GM18873 (cell line): ENCODE results near the gene C16orf74.

ENCODE experiments used
- ATAC-seq: cut with Tn5 transposase; IDR thresholded peaks from one replicate; pipeline ENCODE4 v1.9.1; 2021; ENCODE audit warnings: mild to moderate bottlenecking, moderate library complexity, moderate number of reproducible peaks; ENCODE audit not compliant: unreplicated experiment, low FRiP score

Gene C16orf74

DNA sequence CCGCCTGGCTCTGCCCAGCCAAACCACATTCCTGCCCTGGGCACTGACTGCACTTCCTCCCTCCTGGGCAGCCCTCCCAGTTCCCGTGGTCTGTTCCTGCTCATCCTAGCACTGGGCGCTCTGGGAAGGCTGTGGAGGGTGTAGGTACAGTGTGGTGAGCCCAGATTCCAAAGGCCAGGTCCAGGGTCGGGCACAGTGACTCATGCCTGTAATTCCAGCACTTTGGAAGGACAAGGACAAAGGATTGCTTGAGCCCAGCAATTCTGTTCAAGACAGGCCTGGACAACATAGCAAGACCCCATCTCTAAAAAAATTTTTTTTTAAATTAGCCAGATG is 30.6 kb downstream of the C16orf74 start:
- no peak for ATAC-seq

DNA sequence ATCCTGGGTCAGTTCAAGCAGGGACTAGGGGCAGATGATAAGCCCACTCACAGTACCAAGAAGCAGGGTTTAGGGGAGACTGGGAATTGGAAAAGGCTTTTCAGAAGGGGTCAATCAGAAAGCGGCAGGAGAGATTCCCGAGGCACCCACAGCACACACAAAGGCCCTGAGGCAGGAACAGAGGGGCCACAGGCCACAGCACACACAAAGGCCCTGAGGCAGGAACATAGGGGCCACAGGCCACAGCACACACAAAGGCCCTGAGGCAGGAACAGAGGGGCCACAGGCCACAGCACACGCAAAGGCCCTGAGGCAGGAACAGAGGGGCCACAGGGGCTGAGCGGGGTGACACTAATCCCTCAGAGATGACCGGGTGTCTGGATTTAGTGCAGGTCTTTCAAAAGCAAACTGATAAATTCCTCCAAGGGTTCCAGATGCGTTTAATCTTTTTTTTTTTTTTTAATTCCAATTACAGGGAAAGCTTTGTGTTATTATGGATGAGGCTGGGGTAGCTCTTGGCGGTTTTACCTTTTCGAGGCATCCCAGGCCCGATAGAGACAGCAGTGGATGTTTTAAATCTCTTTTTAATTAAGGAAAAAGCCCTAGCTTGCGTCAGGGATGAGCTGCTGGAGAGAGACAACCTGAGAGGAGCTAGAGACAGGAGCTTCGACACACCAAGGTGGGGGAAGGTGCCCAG is 31.1 kb downstream of the C16orf74 start:
- ATAC-seq: no peak

DNA sequence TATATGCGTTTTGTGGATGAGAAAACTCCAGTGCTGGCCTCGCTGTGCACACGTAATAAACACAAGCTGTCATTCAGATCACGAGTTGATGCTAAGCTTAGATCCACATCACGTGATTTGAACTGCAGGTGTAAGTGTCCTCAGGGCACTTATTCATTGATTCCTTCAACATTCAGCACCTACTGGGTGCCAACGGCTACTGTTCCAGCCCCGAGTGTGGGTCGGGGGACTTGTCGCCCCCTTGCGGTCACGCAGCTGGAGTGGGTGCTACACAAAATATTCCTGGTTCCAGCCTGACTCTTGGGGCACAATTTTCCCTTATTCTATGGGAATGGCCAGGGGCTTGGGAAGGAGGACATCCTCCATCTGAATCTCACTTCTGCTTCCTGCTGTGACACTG is 32.2 kb downstream of the C16orf74 start:
- no peak for ATAC-seq

DNA sequence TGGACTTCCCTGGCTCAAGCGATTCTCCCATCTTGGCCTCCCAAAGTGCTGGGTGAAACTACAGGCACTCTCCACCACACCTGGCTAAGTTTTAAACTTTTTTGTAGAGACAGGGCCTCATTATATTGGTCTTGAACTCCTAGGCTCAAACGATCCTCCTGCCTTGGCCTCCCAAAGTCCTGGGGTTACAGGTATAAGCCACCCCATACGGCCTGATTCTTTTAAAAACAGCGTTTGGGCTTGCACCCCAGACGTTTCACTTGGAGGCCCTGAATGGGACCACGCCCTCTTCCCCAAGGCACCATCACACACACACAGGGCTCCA is 32.8 kb downstream of the C16orf74 start:
- no peak for ATAC-seq

GRCh38 chr16:85717393-85718152 is 33.3 kb downstream of the C16orf74 start:
- no peak for ATAC-seq

DNA sequence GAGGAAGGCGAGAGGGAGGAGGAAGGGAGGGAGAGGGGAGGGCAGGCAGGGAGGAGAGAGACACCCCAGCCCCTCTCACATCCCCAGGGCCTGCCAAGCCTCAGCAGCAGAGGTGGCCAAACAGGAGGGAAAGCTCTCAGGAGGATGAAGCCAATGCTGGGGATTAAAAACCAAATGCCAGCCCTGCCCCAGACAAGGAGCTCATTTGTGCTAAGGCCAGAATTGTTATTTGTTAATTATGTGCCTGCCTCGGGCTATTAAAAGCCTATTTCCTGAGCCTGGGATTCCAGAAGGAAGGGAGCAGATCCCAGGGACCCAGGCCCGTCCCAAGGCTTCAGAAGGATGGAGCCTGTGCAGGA is 34.2 kb downstream of the C16orf74 start:
- ATAC-seq: no peak

- no peak for ATAC-seq
These were observed 34.7 kb downstream of the C16orf74 start for GRCh38 chr16:85716022-85716679.

DNA sequence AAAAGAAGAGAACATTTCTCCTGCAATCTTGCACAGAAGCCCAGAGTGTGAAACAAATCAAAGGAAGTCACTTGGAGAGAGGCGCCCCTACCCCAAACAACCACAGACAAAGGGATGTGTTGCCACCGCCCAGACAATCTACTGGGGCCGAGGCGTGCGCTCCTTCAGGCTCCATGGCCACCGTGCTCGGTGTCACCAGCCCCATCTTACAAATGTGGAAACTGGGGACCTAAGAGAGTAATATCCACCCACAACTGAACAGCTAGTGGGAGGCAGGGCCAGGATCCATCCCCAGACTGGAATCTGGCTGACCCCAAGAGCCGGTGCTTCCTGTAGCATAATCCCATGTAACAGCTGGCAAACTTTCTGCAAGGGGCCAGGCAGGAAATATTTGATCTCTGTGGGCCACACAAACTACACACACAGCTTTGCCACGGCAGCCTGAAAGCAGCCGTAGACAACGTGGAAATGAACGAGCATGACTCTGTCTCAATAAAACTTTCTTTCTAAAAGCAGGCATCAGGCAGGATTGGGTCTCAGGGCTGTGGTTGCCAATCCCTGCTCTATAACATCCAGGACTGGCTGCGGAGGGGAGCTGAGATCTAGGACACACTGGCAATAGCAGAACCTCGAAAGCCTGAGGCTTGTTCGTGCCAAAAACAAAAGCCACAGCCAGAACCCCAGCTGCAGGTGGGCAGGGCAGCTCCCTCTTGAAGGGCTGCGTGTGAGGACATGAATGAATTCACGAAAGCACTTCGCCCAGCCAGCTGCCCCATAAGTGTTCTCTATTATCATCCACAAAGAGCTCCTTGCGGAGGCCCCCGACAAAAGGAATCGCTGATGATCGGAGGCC is 35.5 kb downstream of the C16orf74 start:
- no peak for ATAC-seq

- ATAC-seq: no peak
These were observed 38.1 kb downstream of the C16orf74 start for GRCh38 chr16:85712801-85713200.

DNA sequence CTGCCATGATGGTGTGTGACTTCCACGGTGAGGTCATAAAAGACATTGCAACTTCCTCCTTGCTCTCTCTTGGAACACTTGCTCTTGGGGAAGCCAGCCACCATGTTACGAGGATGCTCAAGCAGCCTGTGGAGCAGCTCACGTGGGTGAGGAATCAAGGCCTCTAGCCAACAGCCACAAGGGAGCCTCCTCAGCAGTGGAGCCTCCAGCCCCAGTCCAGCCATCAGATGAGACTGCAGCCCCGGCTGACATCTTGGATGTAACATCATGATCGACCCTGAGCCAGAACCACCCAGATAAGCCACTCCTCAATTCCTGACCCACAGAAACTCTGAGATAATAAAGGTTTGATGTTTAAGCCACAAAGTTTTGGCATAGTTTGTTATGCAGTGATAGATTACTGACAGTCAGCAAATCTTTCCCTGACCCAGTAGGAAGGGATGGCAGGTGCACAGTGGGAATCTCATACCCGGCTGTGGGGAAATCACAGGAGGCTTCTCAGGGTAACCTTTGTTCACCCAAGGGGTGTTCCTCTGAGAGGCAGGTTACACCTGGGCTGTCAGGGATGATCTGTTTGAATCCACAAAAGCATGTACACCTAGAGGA is 38.8 kb downstream of the C16orf74 start:
- ATAC-seq: no peak

DNA sequence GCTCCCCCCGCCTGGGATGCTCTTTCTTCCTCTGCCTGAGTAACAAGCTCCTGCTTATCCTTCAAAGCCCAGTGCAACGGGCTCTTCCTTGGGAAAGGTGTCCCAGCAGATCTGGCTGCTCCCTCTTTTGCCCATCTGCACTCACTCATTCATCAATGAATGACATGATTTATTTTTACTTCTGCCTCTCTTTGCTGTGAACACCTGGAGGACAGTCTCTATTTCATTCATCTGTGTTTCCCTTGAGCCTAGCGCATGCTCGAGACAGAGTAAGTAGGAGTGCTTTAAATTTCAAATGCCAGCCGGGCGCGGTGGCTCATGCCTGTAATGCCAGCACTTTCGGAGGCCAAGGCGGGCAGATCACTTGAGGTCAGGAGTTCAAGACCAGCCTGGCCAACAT is 40.2 kb downstream of the C16orf74 start:
- ATAC-seq: no peak

GRCh38 chr16:85709766-85710585 is 40.9 kb downstream of the C16orf74 start:
- ATAC-seq: no peak

- ATAC-seq: no peak
These were observed 42.6 kb downstream of the C16orf74 start for GRCh38 chr16:85708338-85708737.

- no peak for ATAC-seq
These were observed 43.3 kb downstream of the C16orf74 start for GRCh38 chr16:85707528-85708095.

GRCh38 chr16:85706449-85707034 is 44.4 kb downstream of the C16orf74 start:
- ATAC-seq: no peak

GRCh38 chr16:85704900-85705846 is 45.7 kb downstream of the C16orf74 start:
- ATAC-seq: no peak

GRCh38 chr16:85704011-85704410 is 46.9 kb downstream of the C16orf74 start:
- no peak for ATAC-seq

- no peak for ATAC-seq
These were observed 51.3 kb downstream of the C16orf74 start for GRCh38 chr16:85699628-85700027.
